CD4-positive, alpha-beta T cell (primary cell): ENCODE results near the gene ABCG8. TPM values are rescaled to one million over a fixed set of nuclear protein-coding genes. Genes with fewer than 3 reads are reported as not detected.

Experiments used
- ATAC-seq: fragments of 200-7000 bp; cut with Tn5 transposase; one replicate; pipeline ENCODE4 v1.10.0; 2022; ENCODE audit warnings: mild to moderate bottlenecking; ENCODE audit not compliant: poor library complexity
- CTCF ChIA-PET: fragments of 350-600 bp; sonication (Branson Sonifier 250); formaldehyde crosslinking; loops from one replicate; lab custom pipeline; 2021; ENCODE audit warnings: antibody characterized with exemption, inconsistent platforms; lab: Charles Lee
- POLR2A ChIA-PET: fragments of 350-600 bp; sonication (Branson Sonifier 250); formaldehyde crosslinking; loops from one replicate; lab custom pipeline; 2021; ENCODE audit warnings: antibody characterized with exemption, inconsistent platforms; lab: Charles Lee
- DNase-seq, 14 experiments: peaks; one replicate each; pipeline ENCODE4 v3.0.0-alpha.2; 2013 to 2020; ENCODE audit warnings: mixed read lengths in 2 of 14
- H3K27ac ChIP-seq, 2 donors: one replicate each; pipeline versions ENCODE4 v1.5.1 to v1.7.0; 2013; ENCODE audit warnings: low read length in 2 of 2, low read depth in 1 of 2, mild to moderate bottlenecking in 1 of 2
- H3K27me3 ChIP-seq, 2 experiments: 1 replicate in 1 of 2; 2 replicates in 1 of 2; pipeline versions ENCODE4 v1.6.1 to v1.7.0; 2013; ENCODE audit warnings: low read length in 2 of 2, control low read depth in 1 of 2, mild to moderate bottlenecking in 1 of 2, moderate library complexity in 1 of 2; ENCODE audit not compliant: insufficient read depth in 2 of 2, control insufficient read depth in 1 of 2
- H3K36me3 ChIP-seq: one replicate; pipeline ENCODE4 v1.6.1; 2013; ENCODE audit warnings: low read length, control low read depth; ENCODE audit not compliant: insufficient read depth
- H3K4me1 ChIP-seq: one replicate; pipeline ENCODE4 v1.6.1; 2013; ENCODE audit warnings: low read length, control low read depth; ENCODE audit not compliant: insufficient read depth
- H3K4me3 ChIP-seq: one replicate; pipeline ENCODE4 v1.5.1; 2013; ENCODE audit warnings: mild to moderate bottlenecking, low read length, moderate library complexity
- H3K9me3 ChIP-seq, 2 experiments: 1 replicate in 1 of 2; 2 replicates in 1 of 2; pipeline versions ENCODE4 v1.6.1 to v1.7.0; 2013; ENCODE audit warnings: low read length in 2 of 2, mild to moderate bottlenecking in 2 of 2, control low read depth in 1 of 2, moderate library complexity in 1 of 2; ENCODE audit not compliant: control insufficient read depth in 1 of 2, insufficient read depth in 1 of 2
- H3K27ac Mint-ChIP-seq: one replicate; pipeline ENCODE4 v1.8.0; 2020; ENCODE audit warnings: mixed read lengths
- H3K27me3 Mint-ChIP-seq: one replicate; pipeline ENCODE4 v1.8.0; 2021; ENCODE audit warnings: mixed read lengths
- H3K36me3 Mint-ChIP-seq: one replicate; pipeline ENCODE4 v1.8.0; 2021; ENCODE audit warnings: low read depth, mixed read lengths
- H3K4me1 Mint-ChIP-seq: one replicate; pipeline ENCODE4 v1.8.0; 2021; ENCODE audit warnings: low read depth, mixed read lengths
- H3K4me3 Mint-ChIP-seq: one replicate; pipeline ENCODE4 v1.8.0; 2020; ENCODE audit warnings: mild to moderate bottlenecking, mixed read lengths
- H3K9me3 Mint-ChIP-seq: one replicate; pipeline ENCODE4 v1.8.0; 2020; ENCODE audit warnings: mixed read lengths
- intact Hi-C, 2 experiments: fragments of 100-400 bp; cut with DNase I in 1 of 2; cut with micrococcal nuclease in 1 of 2; formaldehyde crosslinking; loops; one replicate each; pipeline versions ENCODE4 v1.15.1 to v1.9.0; 2023 to 2025; cut with DNase I, micrococcal nuclease
- total RNA-seq, 174 experiments: library from RNA in 2 of 174; stranded (reverse) in 2 of 174; gene quantifications; one replicate each; pipeline ENCODE4 v1.2.3 and lab custom pipeline; 2021 to 2026
- TF ChIP-seq, protein P1 (sequence below): fragments of 200-600 bp; IDR thresholded peaks from one replicate; pipeline ENCODE4 v1.8.0; 2022; ENCODE audit warnings: antibody characterized with exemption, mild to moderate bottlenecking

Gene ABCG8
- total RNA-seq, 2 experiments from 2014 or later = not detected

DNA sequence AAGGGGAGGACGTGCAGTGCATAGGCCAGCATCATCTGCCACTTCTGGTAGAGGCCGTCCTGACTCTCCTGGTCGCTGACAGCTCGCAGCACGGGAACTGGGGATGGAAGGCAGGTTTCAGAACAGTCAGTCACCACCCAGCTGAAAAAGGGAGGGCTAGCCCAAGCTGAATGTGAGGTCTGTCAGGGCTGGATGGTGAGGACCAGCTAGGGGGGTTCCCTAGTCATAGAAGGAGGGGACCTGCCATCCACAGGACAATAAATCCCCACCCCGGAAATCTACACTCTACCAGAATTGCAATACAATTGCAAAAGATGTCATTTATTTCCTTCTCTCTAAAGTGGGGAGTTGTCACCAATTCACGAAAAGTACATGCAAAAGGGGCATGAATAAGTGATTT is 15.9 kb upstream of the ABCG8 start:
- Histone ChIP-seq H3K4me1 (no peaks in the 10 kb centered on the region), H3K36me3 (no peaks in the 10 kb centered on the region), H3K27ac (no peak overlapping the region), H3K4me3 (no peak overlapping the region), H3K9me3 (no peaks in the 10 kb centered on the region), H3K27me3 (peaks cover 5 to 12% of the 10 kb centered on the region in 2 experiments)
- H3K4me1 Mint-ChIP-seq = no peaks in the 10 kb centered on the region
- H3K9me3 Mint-ChIP-seq = no peaks in the 10 kb centered on the region
- TF ChIP-seq, protein P1, sequence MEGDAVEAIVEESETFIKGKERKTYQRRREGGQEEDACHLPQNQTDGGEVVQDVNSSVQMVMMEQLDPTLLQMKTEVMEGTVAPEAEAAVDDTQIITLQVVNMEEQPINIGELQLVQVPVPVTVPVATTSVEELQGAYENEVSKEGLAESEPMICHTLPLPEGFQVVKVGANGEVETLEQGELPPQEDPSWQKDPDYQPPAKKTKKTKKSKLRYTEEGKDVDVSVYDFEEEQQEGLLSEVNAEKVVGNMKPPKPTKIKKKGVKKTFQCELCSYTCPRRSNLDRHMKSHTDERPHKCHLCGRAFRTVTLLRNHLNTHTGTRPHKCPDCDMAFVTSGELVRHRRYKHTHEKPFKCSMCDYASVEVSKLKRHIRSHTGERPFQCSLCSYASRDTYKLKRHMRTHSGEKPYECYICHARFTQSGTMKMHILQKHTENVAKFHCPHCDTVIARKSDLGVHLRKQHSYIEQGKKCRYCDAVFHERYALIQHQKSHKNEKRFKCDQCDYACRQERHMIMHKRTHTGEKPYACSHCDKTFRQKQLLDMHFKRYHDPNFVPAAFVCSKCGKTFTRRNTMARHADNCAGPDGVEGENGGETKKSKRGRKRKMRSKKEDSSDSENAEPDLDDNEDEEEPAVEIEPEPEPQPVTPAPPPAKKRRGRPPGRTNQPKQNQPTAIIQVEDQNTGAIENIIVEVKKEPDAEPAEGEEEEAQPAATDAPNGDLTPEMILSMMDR = no peak
- DNase-seq = no peak
- no peak overlapping the region for H3K27ac Mint-ChIP-seq
- intact Hi-C loops = no loop called here
- no peak for ATAC-seq
- H3K36me3 Mint-ChIP-seq = no peaks in the 10 kb centered on the region
- no peak overlapping the region for H3K4me3 Mint-ChIP-seq
- peaks cover 41% of the 10 kb centered on the region for H3K27me3 Mint-ChIP-seq
- POLR2A ChIA-PET = no interaction called here
- CTCF ChIA-PET = no interaction called here

DNA sequence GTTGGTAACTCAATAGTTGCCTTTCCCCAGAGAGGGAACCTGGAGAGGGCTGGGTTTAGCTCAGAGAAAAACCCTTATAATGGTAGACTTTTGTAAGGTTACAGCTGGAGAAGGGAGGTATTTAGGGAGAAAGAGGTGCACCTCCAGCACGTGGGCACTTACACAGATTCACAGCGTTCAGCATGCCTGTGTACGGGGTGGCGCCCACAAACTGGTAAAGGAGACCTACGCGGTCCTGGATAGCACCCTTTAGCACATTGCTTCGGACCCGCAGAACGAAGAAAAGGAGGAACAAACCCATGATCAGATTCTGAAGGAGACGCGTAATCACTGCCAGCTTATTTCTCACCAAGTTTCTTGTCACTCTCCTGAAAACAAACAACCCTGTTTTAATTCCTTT is 15.0 kb upstream of the ABCG8 start:
- no peak for DNase-seq
- H3K4me1 Mint-ChIP-seq = no peaks in the 10 kb centered on the region
- TF ChIP-seq, protein P1 = no peak
- H3K4me3 Mint-ChIP-seq = no peak overlapping the region
- H3K9me3 Mint-ChIP-seq = no peaks in the 10 kb centered on the region
- peaks cover 41% of the 10 kb centered on the region for H3K27me3 Mint-ChIP-seq
- Histone ChIP-seq H3K9me3 (no peaks in the 10 kb centered on the region), H3K27me3 (peaks cover 5 to 12% of the 10 kb centered on the region in 2 experiments), H3K27ac (no peak overlapping the region), H3K4me3 (no peak overlapping the region), H3K36me3 (no peaks in the 10 kb centered on the region), H3K4me1 (no peaks in the 10 kb centered on the region)
- CTCF ChIA-PET = no interaction called here
- intact Hi-C loops = no loop called here
- H3K27ac Mint-ChIP-seq = no peak overlapping the region
- POLR2A ChIA-PET = no interaction called here
- no peak for ATAC-seq
- H3K36me3 Mint-ChIP-seq = no peaks in the 10 kb centered on the region

DNA sequence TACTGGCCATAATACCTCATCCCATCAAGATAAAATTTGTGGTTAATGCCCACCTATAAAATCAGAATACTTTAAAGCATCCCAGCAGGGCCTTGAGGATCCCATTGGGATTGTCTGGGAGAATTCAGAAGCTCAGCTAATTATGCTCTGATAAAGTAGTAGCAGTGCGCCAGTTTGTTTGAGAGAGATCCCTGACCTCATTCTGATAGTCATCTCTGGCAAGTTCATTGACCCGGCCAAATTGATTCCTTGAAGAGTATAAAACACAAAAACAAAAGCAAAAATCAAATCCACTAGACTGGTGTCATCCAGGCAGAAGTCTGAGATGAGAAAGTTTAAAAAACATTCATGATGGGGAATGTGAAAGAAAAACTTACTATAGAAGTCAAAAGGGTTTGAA is 14.3 kb upstream of the ABCG8 start:
- intact Hi-C loops = no loop called here
- Histone ChIP-seq H3K36me3 (no peaks in the 10 kb centered on the region), H3K4me1 (no peaks in the 10 kb centered on the region), H3K9me3 (no peaks in the 10 kb centered on the region), H3K27ac (no peak overlapping the region), H3K4me3 (no peak overlapping the region), H3K27me3 (peaks cover 5 to 18% of the 10 kb centered on the region in 2 experiments)
- DNase-seq (no peak), ATAC-seq (no peak)
- CTCF ChIA-PET = no interaction called here
- TF ChIP-seq, protein P1 = no peak
- Mint-ChIP-seq H3K27me3 (peaks cover 44% of the 10 kb centered on the region), H3K36me3 (no peaks in the 10 kb centered on the region), H3K4me1 (no peaks in the 10 kb centered on the region), H3K9me3 (no peaks in the 10 kb centered on the region), H3K27ac (no peak overlapping the region), H3K4me3 (no peak overlapping the region)
- POLR2A ChIA-PET = no interaction called here
